CD4-positive, alpha-beta T cell (primary cell): ENCODE data around the gene PEAR1. TPM values are rescaled to one million over a fixed set of nuclear protein-coding genes. Genes with fewer than 3 reads are reported as not detected.

Source experiments
- ATAC-seq: fragments of 200-7000 bp; cut with Tn5 transposase; one replicate; pipeline ENCODE4 v1.10.0; 2022; ENCODE audit warnings: mild to moderate bottlenecking; ENCODE audit not compliant: poor library complexity
- CTCF ChIA-PET: fragments of 350-600 bp; sonication (Branson Sonifier 250); formaldehyde crosslinking; loops from one replicate; lab custom pipeline; 2021; ENCODE audit warnings: antibody characterized with exemption, inconsistent platforms; lab: Charles Lee
- POLR2A ChIA-PET: fragments of 350-600 bp; sonication (Branson Sonifier 250); formaldehyde crosslinking; loops from one replicate; lab custom pipeline; 2021; ENCODE audit warnings: antibody characterized with exemption, inconsistent platforms; lab: Charles Lee
- DNase-seq, 14 experiments: peaks; one replicate each; pipeline ENCODE4 v3.0.0-alpha.2; 2013 to 2020; ENCODE audit warnings: mixed read lengths in 2 of 14
- H3K27ac ChIP-seq, 2 donors: one replicate each; pipeline versions ENCODE4 v1.5.1 to v1.7.0; 2013; ENCODE audit warnings: low read length in 2 of 2, low read depth in 1 of 2, mild to moderate bottlenecking in 1 of 2
- H3K27me3 ChIP-seq, 2 experiments: 1 replicate in 1 of 2; 2 replicates in 1 of 2; pipeline versions ENCODE4 v1.6.1 to v1.7.0; 2013; ENCODE audit warnings: low read length in 2 of 2, control low read depth in 1 of 2, mild to moderate bottlenecking in 1 of 2, moderate library complexity in 1 of 2; ENCODE audit not compliant: insufficient read depth in 2 of 2, control insufficient read depth in 1 of 2
- H3K36me3 ChIP-seq: one replicate; pipeline ENCODE4 v1.6.1; 2013; ENCODE audit warnings: low read length, control low read depth; ENCODE audit not compliant: insufficient read depth
- H3K4me1 ChIP-seq: one replicate; pipeline ENCODE4 v1.6.1; 2013; ENCODE audit warnings: low read length, control low read depth; ENCODE audit not compliant: insufficient read depth
- H3K4me3 ChIP-seq: one replicate; pipeline ENCODE4 v1.5.1; 2013; ENCODE audit warnings: mild to moderate bottlenecking, low read length, moderate library complexity
- H3K9me3 ChIP-seq, 2 experiments: 1 replicate in 1 of 2; 2 replicates in 1 of 2; pipeline versions ENCODE4 v1.6.1 to v1.7.0; 2013; ENCODE audit warnings: low read length in 2 of 2, mild to moderate bottlenecking in 2 of 2, control low read depth in 1 of 2, moderate library complexity in 1 of 2; ENCODE audit not compliant: control insufficient read depth in 1 of 2, insufficient read depth in 1 of 2
- H3K27ac Mint-ChIP-seq: one replicate; pipeline ENCODE4 v1.8.0; 2020; ENCODE audit warnings: mixed read lengths
- H3K27me3 Mint-ChIP-seq: one replicate; pipeline ENCODE4 v1.8.0; 2021; ENCODE audit warnings: mixed read lengths
- H3K36me3 Mint-ChIP-seq: one replicate; pipeline ENCODE4 v1.8.0; 2021; ENCODE audit warnings: low read depth, mixed read lengths
- H3K4me1 Mint-ChIP-seq: one replicate; pipeline ENCODE4 v1.8.0; 2021; ENCODE audit warnings: low read depth, mixed read lengths
- H3K4me3 Mint-ChIP-seq: one replicate; pipeline ENCODE4 v1.8.0; 2020; ENCODE audit warnings: mild to moderate bottlenecking, mixed read lengths
- H3K9me3 Mint-ChIP-seq: one replicate; pipeline ENCODE4 v1.8.0; 2020; ENCODE audit warnings: mixed read lengths
- CTCF ChIP-seq: fragments of 200-600 bp; IDR thresholded peaks from one replicate; pipeline ENCODE4 v1.8.0; 2022; ENCODE audit warnings: antibody characterized with exemption, mild to moderate bottlenecking
- intact Hi-C, 2 experiments: fragments of 100-400 bp; cut with DNase I in 1 of 2; cut with micrococcal nuclease in 1 of 2; formaldehyde crosslinking; loops; one replicate each; pipeline versions ENCODE4 v1.15.1 to v1.9.0; 2023 to 2025; cut with DNase I, micrococcal nuclease
- total RNA-seq, 174 experiments: library from RNA in 2 of 174; stranded (reverse) in 2 of 174; gene quantifications; one replicate each; pipeline ENCODE4 v1.2.3 and lab custom pipeline; 2021 to 2026

The PEAR1 gene
- total RNA-seq, 2 experiments from 2014 or later = 0.20 to 0.41 TPM

- no peak within 1 kb of the TSS for H3K4me3 ChIP-seq
- TF ChIP-seq CTCF = peak; percentile 34
- peaks cover 55 to 62% of the 10 kb centered on the region in 2 experiments for H3K27me3 ChIP-seq
- peaks cover 88% of the 10 kb centered on the region for H3K27me3 Mint-ChIP-seq
- peaks cover 0 to 14% of the 10 kb centered on the region in 2 experiments for H3K9me3 ChIP-seq
- no peaks in the 10 kb centered on the region for H3K36me3 ChIP-seq
- H3K4me3 Mint-ChIP-seq = no peak within 1 kb of the TSS
- DNase-seq = peak; percentile 22 to 75 (median 50)
- H3K9me3 Mint-ChIP-seq = no peaks in the 10 kb centered on the region
- POLR2A ChIA-PET = no interaction called here
- intact Hi-C loops = loop anchor here in 1 of 2 experiments (10.0 kb wide), 1 partner anchor 236 kb away; no protein-coding TSS in a partner anchor
- H3K27ac Mint-ChIP-seq = no peak within 1 kb of the TSS
- ATAC-seq = peak; percentile 86
- H3K36me3 Mint-ChIP-seq = no peaks in the 10 kb centered on the region
- peaks cover 19% of the 10 kb centered on the region for H3K4me1 Mint-ChIP-seq
- H3K27ac ChIP-seq = no peak within 1 kb of the TSS
- peaks cover 21% of the 10 kb centered on the region for H3K4me1 ChIP-seq
- CTCF ChIA-PET = no interaction called here
Measured at GRCh38 chr1:156920233-156921052, 26.9 kb downstream of the PEAR1 start, which contains the start of gene LRRC71. Gene LRRC71, plus strand, starts transcription at chr1:156920632. Its CDS starts 172 bp downstream, at chr1:156920804.

GRCh38 chr1:156921053-156921529 is 27.6 kb downstream of the PEAR1 start:
- Mint-ChIP-seq H3K36me3 (no peaks in the 10 kb centered on the region), H3K27ac (no peak overlapping the region), H3K4me3 (no peak overlapping the region), H3K4me1 (peaks cover 25% of the 10 kb centered on the region), H3K9me3 (no peaks in the 10 kb centered on the region), H3K27me3 (peaks cover 88% of the 10 kb centered on the region)
- peaks cover 21% of the 10 kb centered on the region for H3K4me1 ChIP-seq
- TF ChIP-seq CTCF = no peak
- ChIA-PET CTCF (no interaction called here), POLR2A (no interaction called here)
- no peak for DNase-seq
- H3K4me3 ChIP-seq = no peak overlapping the region
- peaks cover 54 to 68% of the 10 kb centered on the region in 2 experiments for H3K27me3 ChIP-seq
- no peak for ATAC-seq
- H3K27ac ChIP-seq = no peak overlapping the region
- H3K9me3 ChIP-seq = peaks cover 0 to 14% of the 10 kb centered on the region in 2 experiments
- no peaks in the 10 kb centered on the region for H3K36me3 ChIP-seq
- intact Hi-C loops = loop anchor here in 1 of 2 experiments (10.0 kb wide), 1 partner anchor 236 kb away; no protein-coding TSS in a partner anchor

- no peak for TF ChIP-seq CTCF
- Mint-ChIP-seq H3K4me1 (peaks cover 36% of the 10 kb centered on the region), H3K9me3 (no peaks in the 10 kb centered on the region), H3K36me3 (no peaks in the 10 kb centered on the region), H3K27ac (no peak overlapping the region), H3K4me3 (peak overlapping the region; percentile 6), H3K27me3 (peaks cover 94% of the 10 kb centered on the region)
- H3K4me3 ChIP-seq = no peak overlapping the region
- peaks cover 33% of the 10 kb centered on the region for H3K4me1 ChIP-seq
- H3K27me3 ChIP-seq = peaks cover 65 to 83% of the 10 kb centered on the region in 2 experiments
- no peak for ATAC-seq
- H3K27ac ChIP-seq = no peak overlapping the region
- POLR2A ChIA-PET = no interaction called here
- CTCF ChIA-PET = no interaction called here
- H3K36me3 ChIP-seq = no peaks in the 10 kb centered on the region
- no peak for DNase-seq
- H3K9me3 ChIP-seq = peaks cover 0 to 23% of the 10 kb centered on the region in 2 experiments
- intact Hi-C loops = loop anchor here in 1 of 2 experiments (10.0 kb wide), 1 partner anchor 238 kb away; no protein-coding TSS in a partner anchor
Measured at GRCh38 chr1:156922986-156923669, 29.6 kb downstream of the PEAR1 start.
